BJ (cell line): ENCODE results near the gene CHN2. TPM values are rescaled to one million over a fixed set of nuclear protein-coding genes. Genes with fewer than 3 reads are reported as not detected.

Experiments
- CTCF ChIA-PET: fragments of 350-600 bp; formaldehyde crosslinking; extraction: SDS; loops from one replicate; lab custom pipeline; 2021; ENCODE audit warnings: antibody characterized with exemption, inconsistent platforms; lab: Yijun Ruan, JAX
- POLR2A ChIA-PET: fragments of 300-600 bp; sonication (Branson Sonifier 250); formaldehyde crosslinking; extraction: SDS; loops from one replicate; lab custom pipeline; 2021; ENCODE audit warnings: antibody characterized with exemption; lab: Charles Lee
- DNase-seq: peaks from one replicate; pipeline ENCODE4 v3.0.0-alpha.2; 2011; ENCODE audit warnings: low read depth
- H3K27me3 ChIP-seq: 2 replicates; pipeline ENCODE4 v1.6.0; 2011; ENCODE audit warnings: low read length; ENCODE audit not compliant: control insufficient read depth, insufficient read depth
- H3K36me3 ChIP-seq: 2 replicates; pipeline ENCODE4 v1.5.1; 2011; ENCODE audit warnings: low read length; ENCODE audit not compliant: control insufficient read depth, insufficient read depth
- H3K4me3 ChIP-seq: 2 replicates; pipeline ENCODE4 v1.5.1; 2011; ENCODE audit warnings: low read depth, mild to moderate bottlenecking, control low read depth, low read length
- CTCF ChIP-seq: IDR thresholded peaks from 2 replicates; pipeline ENCODE4 v1.5.1; 2011; ENCODE audit warnings: low read depth, mild to moderate bottlenecking, control low read depth, inconsistent platforms, low read length, moderate library complexity; ENCODE audit not compliant: insufficient read depth
- polyA plus RNA-seq: library from polyadenylated mRNA; depleted of rRNA; stranded (reverse); fragments of >200 nt; gene quantifications from 2 replicates; pipeline ENCODE4 v1.2.3, GENCODE V29; 2011

The CHN2 gene
- polyA plus RNA-seq, 1 experiment: not detected

DNA sequence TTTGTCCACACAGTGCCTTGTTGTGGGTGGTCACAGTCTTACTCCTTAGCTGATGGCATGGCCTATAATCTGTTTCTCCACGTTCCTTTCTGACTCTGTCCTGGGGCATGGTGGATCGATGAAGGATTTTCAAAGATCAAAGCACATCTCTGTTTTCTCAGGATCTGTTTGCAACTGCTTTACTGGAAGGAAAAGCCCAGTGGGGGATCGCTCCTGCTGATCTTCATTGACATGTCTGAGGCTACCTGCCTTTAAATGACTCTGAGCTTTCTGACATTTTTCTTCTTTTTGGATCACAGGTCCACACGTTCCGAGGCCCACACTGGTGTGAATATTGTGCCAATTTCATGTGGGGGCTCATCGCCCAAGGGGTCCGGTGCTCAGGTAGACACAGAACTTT, 301.1 kb downstream of the CHN2 start:
- no peak for TF ChIP-seq CTCF
- DNase-seq: no peak
- ChIA-PET POLR2A (no interaction called here), CTCF (no interaction called here)
- H3K4me3 ChIP-seq: no peak overlapping the region
- H3K36me3 ChIP-seq: no peaks in the 10 kb centered on the region
- no peaks in the 10 kb centered on the region for H3K27me3 ChIP-seq

- TF ChIP-seq CTCF: no peak
- no peaks in the 10 kb centered on the region for H3K36me3 ChIP-seq
- H3K27me3 ChIP-seq: no peaks in the 10 kb centered on the region
- POLR2A ChIA-PET: no interaction called here
- no peak overlapping the region for H3K4me3 ChIP-seq
- DNase-seq: no peak
- CTCF ChIA-PET: interaction anchor here (0.7 kb wide), 1 partner anchor 305 kb away, joined by 3 read pairs; no protein-coding TSS in a partner anchor
Observed at GRCh38 chr7:29496355-29497020, 301.9 kb downstream of the CHN2 start.

GRCh38 chr7:29499932-29500331, 305.4 kb downstream of the CHN2 start:
- H3K27me3 ChIP-seq: no peaks in the 10 kb centered on the region
- no peak for TF ChIP-seq CTCF
- DNase-seq: no peak
- no peak overlapping the region for H3K4me3 ChIP-seq
- no peaks in the 10 kb centered on the region for H3K36me3 ChIP-seq
- CTCF ChIA-PET: interaction anchor here (1.4 kb wide), 1 partner anchor 91 kb away, joined by 3 read pairs; no protein-coding TSS in a partner anchor
- POLR2A ChIA-PET: interaction anchor here (0.5 kb wide), 1 partner anchor 73 kb away, joined by 3 read pairs; no protein-coding TSS in a partner anchor

- Histone ChIP-seq H3K27me3 (no peaks in the 10 kb centered on the region), H3K4me3 (no peak overlapping the region), H3K36me3 (no peaks in the 10 kb centered on the region)
- CTCF ChIA-PET: interaction anchor here (1.4 kb wide), 1 partner anchor 92 kb away, joined by 3 read pairs; no protein-coding TSS in a partner anchor
- no peak for TF ChIP-seq CTCF
- POLR2A ChIA-PET: interaction anchor here (0.5 kb wide), 1 partner anchor 74 kb away, joined by 3 read pairs; no protein-coding TSS in a partner anchor
- no peak for DNase-seq
Observed at GRCh38 chr7:29500719-29501118, 306.1 kb downstream of the CHN2 start.

DNA sequence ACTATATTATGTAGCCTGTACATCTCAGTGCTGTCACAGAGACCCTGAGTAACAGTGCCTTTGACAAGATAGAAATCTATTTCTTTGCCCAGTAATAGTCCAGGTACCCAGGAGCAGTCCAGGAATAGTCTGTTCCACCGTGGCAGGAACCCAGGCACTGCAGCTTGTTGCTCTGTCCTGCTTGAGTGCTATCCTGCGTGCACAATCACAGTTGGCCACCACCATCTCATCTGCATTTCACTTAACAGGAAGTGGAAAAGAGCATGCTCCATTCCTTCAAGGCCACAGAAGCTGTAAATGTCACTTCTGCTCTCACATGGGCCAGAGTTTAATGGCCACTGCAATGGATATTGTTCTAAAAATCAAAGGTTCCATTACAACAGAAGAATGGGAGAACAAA, 307.6 kb downstream of the CHN2 start:
- Histone ChIP-seq H3K27me3 (no peaks in the 10 kb centered on the region), H3K36me3 (no peaks in the 10 kb centered on the region), H3K4me3 (no peak overlapping the region)
- TF ChIP-seq CTCF: no peak
- CTCF ChIA-PET: interaction anchor here (0.6 to 0.8 kb wide), 2 partner anchors 16 to 112 kb away, joined by 3 to 4 read pairs; no protein-coding TSS in a partner anchor
- POLR2A ChIA-PET: no interaction called here
- DNase-seq: no peak
